H1 (cell line): ENCODE data around the gene ZNF362. TPM values are rescaled to one million over a fixed set of nuclear protein-coding genes. Genes with fewer than 3 reads are reported as not detected.

Source experiments
- CTCF ChIA-PET: fragments of 300-600 bp; sonication (Branson Sonifier 250); formaldehyde crosslinking; loops from one replicate; lab custom pipeline; 2021; ENCODE audit not compliant: partially characterized antibody; lab: Charles Lee
- POLR2A ChIA-PET: fragments of 300-600 bp; sonication (Branson Sonifier 250); formaldehyde crosslinking; loops from one replicate; lab custom pipeline; 2021; ENCODE audit warnings: inconsistent platforms; ENCODE audit not compliant: partially characterized antibody; lab: Charles Lee
- DNase-seq, 2 experiments: peaks; one replicate each; pipeline versions ENCODE4 v3.0.0 to v3.0.0-alpha.2; 2010 to 2022; ENCODE audit warnings: low spot score in 2 of 2, low read depth in 1 of 2, mixed read lengths in 1 of 2
- FAIRE-seq: peaks from 2 replicates; lab custom pipeline; 2011; peaks lifted over from hg19 to GRCh38; lab: Jason Lieb, UNC
- H2AFZ ChIP-seq: 2 replicates; pipeline ENCODE4 v1.8.1; 2012; ENCODE audit warnings: low read length, inconsistent platforms
- H2AK5ac ChIP-seq: 2 replicates; pipeline ENCODE4 v1.6.1; 2013; ENCODE audit warnings: low read depth, low read length
- H2BK120ac ChIP-seq: replicated peaks from 2 replicates; pipeline ENCODE3; 2013; ENCODE audit warnings: low read depth, low read length, inconsistent platforms
- H2BK12ac ChIP-seq: 2 replicates; pipeline ENCODE4 v1.6.1; 2013; ENCODE audit warnings: low read depth, low read length
- H2BK15ac ChIP-seq: 2 replicates; pipeline ENCODE4 v1.6.1; 2013; ENCODE audit warnings: low read length
- H2BK20ac ChIP-seq: 2 replicates; pipeline ENCODE4 v1.6.1; 2013; ENCODE audit warnings: low read length
- H2BK5ac ChIP-seq: 2 replicates; pipeline ENCODE4 v1.6.1; 2013; ENCODE audit warnings: low read depth, low read length
- H3K14ac ChIP-seq: 2 replicates; pipeline ENCODE4 v1.6.1; 2013; ENCODE audit warnings: inconsistent platforms; ENCODE audit not compliant: insufficient read length
- H3K18ac ChIP-seq: 2 replicates; pipeline ENCODE4 v1.6.1; 2013; ENCODE audit warnings: low read length; ENCODE audit errors: extremely low read depth
- H3K23ac ChIP-seq: 2 replicates; pipeline ENCODE4 v1.6.1; 2013; ENCODE audit warnings: inconsistent platforms; ENCODE audit not compliant: insufficient read length
- H3K23me2 ChIP-seq: 2 replicates; pipeline ENCODE4 v1.6.1; 2013; ENCODE audit warnings: low read depth, low read length
- H3K27ac ChIP-seq: 2 replicates; pipeline ENCODE4 v1.6.1; 2011; ENCODE audit warnings: low read depth, low read length, inconsistent platforms
- H3K27me3 ChIP-seq, 4 experiments: replicated peaks in 1 of 4; 1 replicate in 1 of 4; 2 replicates in 3 of 4; pipeline versions ENCODE4 v1.6.1 to v1.8.1; 2011 to 2013; ENCODE audit warnings: low read length in 3 of 4, mild to moderate bottlenecking in 3 of 4, inconsistent platforms in 2 of 4, mixed read lengths in 2 of 4, moderate library complexity in 1 of 4; ENCODE audit not compliant: control insufficient read depth in 3 of 4, insufficient read depth in 3 of 4; ENCODE audit errors: extremely low read depth in 1 of 4
- H3K36me3 ChIP-seq, 4 experiments: 2 replicates each; pipeline versions ENCODE4 v1.6.1 to v1.8.1; 2011 to 2013; ENCODE audit warnings: mild to moderate bottlenecking in 4 of 4, low read length in 3 of 4, moderate library complexity in 2 of 4, control low read depth in 1 of 4, inconsistent platforms in 1 of 4; ENCODE audit not compliant: insufficient read depth in 4 of 4, control insufficient read depth in 2 of 4
- H3K4ac ChIP-seq: replicated peaks from 2 replicates; pipeline ENCODE3; 2013; ENCODE audit warnings: low read length, low read depth, mixed read lengths, inconsistent platforms; ENCODE audit not compliant: insufficient read length
- H3K4me1 ChIP-seq, 4 experiments: replicated peaks in 1 of 4; 1 replicate in 1 of 4; 2 replicates in 3 of 4; pipeline versions ENCODE4 v1.6.1 to v1.8.1; 2011 to 2013; ENCODE audit warnings: low read length in 3 of 4, inconsistent platforms in 2 of 4, mixed read lengths in 1 of 4; ENCODE audit not compliant: insufficient read depth in 4 of 4, control insufficient read depth in 3 of 4
- H3K4me2 ChIP-seq, 2 experiments: 2 replicates each; pipeline versions ENCODE4 v1.6.1 to v1.8.1; 2011 to 2013; ENCODE audit warnings: low read depth in 2 of 2, low read length in 2 of 2, control low read depth in 1 of 2, inconsistent platforms in 1 of 2, mild to moderate bottlenecking in 1 of 2; ENCODE audit not compliant: insufficient read depth in 1 of 2
- H3K4me3 ChIP-seq, 4 experiments: fragments of 200-600, 300-600 bp in 1 of 4; sonication (generic), shearing (Covaris generic), sonication (Bioruptor Twin) in 1 of 4; 2 replicates each; pipeline versions ENCODE4 v1.5.1 to v1.8.1; 2011 to 2016; ENCODE audit warnings: low read length in 4 of 4, low read depth in 3 of 4, control low read depth in 2 of 4, inconsistent platforms in 2 of 4, mild to moderate bottlenecking in 2 of 4, mixed read lengths in 1 of 4, moderate library complexity in 1 of 4; ENCODE audit not compliant: insufficient read depth in 2 of 4; ENCODE audit errors: extremely low read depth in 1 of 4
- H3K56ac ChIP-seq: replicated peaks from 2 replicates; pipeline ENCODE3; 2013; ENCODE audit warnings: low read depth, mild to moderate bottlenecking, mixed read lengths, low read length, inconsistent platforms; ENCODE audit not compliant: insufficient read length
- H3K79me1 ChIP-seq: 2 replicates; pipeline ENCODE4 v1.6.1; 2013; ENCODE audit warnings: low read depth, low read length, control low read depth
- H3K79me2 ChIP-seq, 2 experiments: 2 replicates each; pipeline versions ENCODE4 v1.6.1 to v1.8.1; 2012 to 2013; ENCODE audit warnings: low read length in 2 of 2, mild to moderate bottlenecking in 2 of 2, inconsistent platforms in 1 of 2; ENCODE audit not compliant: insufficient read depth in 2 of 2, control insufficient read depth in 1 of 2
- H3K9ac ChIP-seq, 4 experiments: replicated peaks in 1 of 4; 1 replicate in 1 of 4; 2 replicates in 3 of 4; pipeline versions ENCODE4 v1.6.1 to v1.8.1; 2011 to 2013; ENCODE audit warnings: low read depth in 3 of 4, low read length in 3 of 4, control low read depth in 2 of 4, mild to moderate bottlenecking in 2 of 4, moderate library complexity in 2 of 4, inconsistent platforms in 1 of 4; ENCODE audit errors: extremely low read depth in 1 of 4
- H3K9me3 ChIP-seq, 2 experiments: 2 replicates each; pipeline versions ENCODE4 v1.6.1 to v1.8.1; 2012 to 2013; ENCODE audit warnings: mild to moderate bottlenecking in 2 of 2, moderate library complexity in 2 of 2, control low read depth in 1 of 2, inconsistent platforms in 1 of 2, low read depth in 1 of 2, low read length in 1 of 2, mixed read lengths in 1 of 2; ENCODE audit not compliant: insufficient read depth in 2 of 2
- H4K20me1 ChIP-seq, 2 experiments: replicated peaks in 1 of 2; 2 replicates each; pipeline versions ENCODE3 to v1.8.1; 2011 to 2013; ENCODE audit warnings: inconsistent platforms in 2 of 2, low read length in 2 of 2, mild to moderate bottlenecking in 1 of 2; ENCODE audit not compliant: insufficient read depth in 2 of 2, control insufficient read depth in 1 of 2
- H4K5ac ChIP-seq: 2 replicates; pipeline ENCODE4 v1.6.1; 2013; ENCODE audit warnings: low read length, low read depth, mixed read lengths, inconsistent platforms; ENCODE audit not compliant: insufficient read length
- H4K8ac ChIP-seq: 2 replicates; pipeline ENCODE4 v1.8.0; 2013; ENCODE audit warnings: mild to moderate bottlenecking, moderate library complexity, low read length, inconsistent platforms; ENCODE audit not compliant: insufficient read depth; ENCODE audit errors: extremely low read depth
- H4K91ac ChIP-seq: replicated peaks from 2 replicates; pipeline ENCODE3; 2013; ENCODE audit warnings: low read length, mixed read lengths, inconsistent platforms; ENCODE audit not compliant: insufficient read length
- ASH2L ChIP-seq: fragments of 200-600, 300-600 bp; sonication (generic); IDR thresholded peaks from one replicate; pipeline ENCODE4 v1.7.1; 2017; ENCODE audit warnings: low read length
- TCF12 ChIP-seq: IDR thresholded peaks from 2 replicates; pipeline ENCODE4 v1.6.1; 2011; ENCODE audit warnings: low read depth, mild to moderate bottlenecking, low read length
- WGBS, 2 experiments: shearing (Covaris generic) in 1 of 2; methylation state at CpG; one replicate each; pipeline versions ENCODE4 v1.1.6 to v1.1.7; 2013 to 2015; ENCODE audit warnings: low lambda C conversion rate in 2 of 2, mixed read lengths in 2 of 2, inconsistent platforms in 1 of 2, low coverage in 1 of 2, missing lambda C conversion rate in 1 of 2; ENCODE audit not compliant: insufficient replicate concordance in 2 of 2, insufficient coverage in 1 of 2, insufficient read length in 1 of 2; ENCODE audit errors: extremely low coverage in 1 of 2, missing lambda C conversion rate in 1 of 2; 5-methylcytosine and 5-hydroxymethylcytosine counted together
- polyA plus RNA-seq, 7 experiments: library from polyadenylated mRNA; depleted of rRNA in 3 of 7; stranded (reverse) in 5 of 7; unstranded in 2 of 7; fragments of >200 nt in 5 of 7; fragments of 200-250 nt in 2 of 7; gene quantifications; 1 replicate in 5 of 7; 2 replicates in 1 of 7; 4 replicates in 1 of 7; pipeline versions ENCODE4 v1.2.1 to v1.2.3, GENCODE V29; 2011 to 2013; ENCODE audit warnings: missing spikeins in 2 of 7, mixed read lengths in 2 of 7
- total RNA-seq: library from RNA; stranded (reverse); fragmentation: NEBNext Ultra II Directional; extraction: Animal tissue kit (Norgen Biotek cat#: 25700); gene quantifications from 2 replicates; pipeline ENCODE4 v1.2.1, GENCODE V29; 2021

The ZNF362 gene
- total and polyA plus RNA-seq, 2 of the 8 experiments (the other 6 are each of a cell fraction or from before 2014, with no cell fraction given), result 24.2 to 27.8 TPM

GRCh38 chr1:33277488-33278084, 21.3 kb downstream of the ZNF362 start:
- Histone ChIP-seq H3K9me3 (no peaks in the 10 kb centered on the region), H3K79me1 (peaks cover 8% of the 10 kb centered on the region), H3K36me3 (peaks cover 6 to 19% (median 9%) of the 10 kb centered on the region in 4 experiments; a peak in 7 of 8 replicates), H3K4me1 (peaks cover 0 to 7% (median 3%) of the 10 kb centered on the region in 4 experiments; a peak in 5 of 7 replicates), H2BK12ac (no peak overlapping the region), H3K4me3 (no peak overlapping the region), H3K9ac (no peak overlapping the region), H2AK5ac (no peak overlapping the region), H3K27me3 (no peaks in the 10 kb centered on the region), H2BK15ac (no peak overlapping the region), H4K20me1 (peaks cover 2 to 16% of the 10 kb centered on the region in 2 experiments), H4K91ac (no peak overlapping the region), H3K14ac (no peak overlapping the region), H3K18ac (no peak overlapping the region), H3K79me2 (no peaks in the 10 kb centered on the region), H3K27ac (no peak overlapping the region), H3K23ac (no peak overlapping the region), H4K8ac (no peak overlapping the region), H2AFZ (no peak overlapping the region), H3K56ac (no peak overlapping the region), H3K4me2 (no peak overlapping the region), H2BK120ac (no peak overlapping the region), H2BK5ac (no peak overlapping the region), H4K5ac (no peak overlapping the region), H2BK20ac (no peak overlapping the region), H3K23me2 (no peaks in the 10 kb centered on the region), H3K4ac (no peak overlapping the region)
- DNase-seq, result no peak
- ChIA-PET CTCF (interaction anchor here (1.0 to 3.1 kb wide), 5 partner anchors 9 to 140 kb away, joined by 3 to 20 read pairs (median 3); no protein-coding TSS in a partner anchor), POLR2A (interaction anchor here (1.7 kb wide), 1 partner anchor 9 kb away, joined by 7 read pairs; no protein-coding TSS in a partner anchor)
- WGBS, 2 experiments, result 80% methylated on average over 11 of the region's 11 CpGs; no CpG with 5 or more reads in 1 of the 2 experiments
- no peak for FAIRE-seq
- TF ChIP-seq TCF12 (no peak), ASH2L (no peak)
